ENCODE results near the gene CLDN15. TPM values are rescaled to one million over a fixed set of nuclear protein-coding genes. Genes with fewer than 3 reads are reported as not detected.

The CLDN15 gene
- total RNA-seq, 1 donor from 2014 or later: 18.2 TPM

- Mint-ChIP-seq H3K27me3 (ENCODE audit: low read depth) (no peaks in the 10 kb centered on the region), H3K4me1 (ENCODE audit: low read depth) (peaks cover 10% of the 10 kb centered on the region), H3K27ac (no peak overlapping the region), H3K4me3 (ENCODE audit: low read depth) (no peak overlapping the region), H3K36me3 (ENCODE audit: low read depth) (peaks cover 23% of the 10 kb centered on the region), H3K9me3 (no peaks in the 10 kb centered on the region)
- intact Hi-C loops (cut with micrococcal nuclease): loop anchor here (5.0 to 10.0 kb wide), 3 partner anchors 76 to 1768 kb away; partner anchors contain the start of genes PCOLCE, VGF and ZNF789
- DNase-seq (ENCODE audit: low spot score): no peak
Measured at GRCh38 chr7:101240226-101241014, 2.8 kb upstream of the CLDN15 start.

DNA sequence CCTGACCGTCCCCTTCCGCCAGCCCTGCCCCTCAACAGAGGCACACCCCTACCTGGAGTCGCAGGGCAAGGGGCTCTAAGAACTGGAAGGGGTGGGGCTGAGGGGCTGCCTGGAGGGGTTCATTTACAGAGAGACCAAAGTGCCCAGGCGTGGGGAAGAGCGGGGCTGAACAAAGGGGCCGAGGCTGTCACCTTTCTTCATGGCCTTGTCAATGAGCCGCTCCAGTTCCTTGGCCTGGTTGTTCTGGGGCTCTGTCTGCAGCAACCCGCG, 2.3 kb upstream of the CLDN15 start:
- Mint-ChIP-seq H3K27me3 (ENCODE audit: low read depth) (no peaks in the 10 kb centered on the region), H3K4me3 (ENCODE audit: low read depth) (no peak overlapping the region), H3K4me1 (ENCODE audit: low read depth) (peaks cover 6% of the 10 kb centered on the region), H3K36me3 (ENCODE audit: low read depth) (peaks cover 18% of the 10 kb centered on the region), H3K27ac (no peak overlapping the region), H3K9me3 (no peaks in the 10 kb centered on the region)
- intact Hi-C loops (cut with micrococcal nuclease): loop anchor here (5.0 to 10.0 kb wide), 3 partner anchors 75 to 1768 kb away; partner anchors contain the start of genes PCOLCE, VGF and ZNF789
- DNase-seq (ENCODE audit: low spot score): no peak

DNA sequence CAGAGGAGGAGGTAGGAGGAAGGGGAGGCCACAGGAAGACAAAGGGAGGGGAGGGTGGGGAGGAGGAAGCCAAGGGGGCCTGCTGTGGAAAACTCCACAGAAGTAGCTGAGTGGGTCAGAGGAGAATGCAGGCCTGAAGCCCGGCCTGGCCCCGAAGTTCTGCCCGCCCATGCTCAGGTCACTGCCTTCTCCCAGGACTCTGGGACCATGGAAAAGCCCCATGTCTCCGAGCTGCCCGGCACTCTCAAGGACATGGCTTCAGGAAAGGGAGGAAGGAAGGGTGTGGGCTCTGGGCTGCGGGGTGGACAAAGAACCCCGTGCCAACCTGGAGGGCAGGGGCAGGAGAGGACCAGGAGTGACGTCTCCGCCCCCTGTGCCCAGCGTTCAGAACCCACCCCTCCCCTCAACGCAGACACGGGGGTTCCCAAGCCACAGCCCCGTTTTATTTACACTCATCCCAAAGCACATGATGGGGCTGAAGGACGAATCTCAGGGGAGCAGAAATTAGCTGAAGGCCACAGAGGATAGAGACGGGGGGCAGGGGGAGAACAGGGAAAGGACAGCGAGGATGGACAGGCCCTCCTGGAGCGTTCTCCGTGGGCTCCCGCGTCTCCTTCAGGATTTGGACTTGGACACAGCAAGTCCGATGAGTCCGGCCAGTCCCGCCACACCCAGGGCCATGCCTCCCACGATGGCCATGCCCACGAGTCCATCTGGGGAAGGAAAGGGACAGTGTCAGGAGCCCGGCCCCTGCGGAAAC, 1.8 kb upstream of the CLDN15 start:
- H3K4me3 Mint-ChIP-seq (ENCODE audit: low read depth): no peak overlapping the region
- peaks cover 6% of the 10 kb centered on the region for H3K4me1 Mint-ChIP-seq (ENCODE audit: low read depth)
- intact Hi-C loops (cut with micrococcal nuclease): no loop called here
- no peaks in the 10 kb centered on the region for H3K27me3 Mint-ChIP-seq (ENCODE audit: low read depth)
- peaks cover 18% of the 10 kb centered on the region for H3K36me3 Mint-ChIP-seq (ENCODE audit: low read depth)
- no peaks in the 10 kb centered on the region for H3K9me3 Mint-ChIP-seq
- no peak overlapping the region for H3K27ac Mint-ChIP-seq
- DNase-seq (ENCODE audit: low spot score): no peak

- H3K4me1 Mint-ChIP-seq (ENCODE audit: low read depth): peaks cover 1% of the 10 kb centered on the region
- no peaks in the 10 kb centered on the region for H3K9me3 Mint-ChIP-seq
- H3K27me3 Mint-ChIP-seq (ENCODE audit: low read depth): no peaks in the 10 kb centered on the region
- no peak overlapping the region for H3K4me3 Mint-ChIP-seq (ENCODE audit: low read depth)
- intact Hi-C loops (cut with micrococcal nuclease): no loop called here
- H3K27ac Mint-ChIP-seq: no peak overlapping the region
- H3K36me3 Mint-ChIP-seq (ENCODE audit: low read depth): peaks cover 13% of the 10 kb centered on the region
- no peak for DNase-seq (ENCODE audit: low spot score)
Measured at GRCh38 chr7:101238226-101239182, 902 bp upstream of the CLDN15 start.

DNA sequence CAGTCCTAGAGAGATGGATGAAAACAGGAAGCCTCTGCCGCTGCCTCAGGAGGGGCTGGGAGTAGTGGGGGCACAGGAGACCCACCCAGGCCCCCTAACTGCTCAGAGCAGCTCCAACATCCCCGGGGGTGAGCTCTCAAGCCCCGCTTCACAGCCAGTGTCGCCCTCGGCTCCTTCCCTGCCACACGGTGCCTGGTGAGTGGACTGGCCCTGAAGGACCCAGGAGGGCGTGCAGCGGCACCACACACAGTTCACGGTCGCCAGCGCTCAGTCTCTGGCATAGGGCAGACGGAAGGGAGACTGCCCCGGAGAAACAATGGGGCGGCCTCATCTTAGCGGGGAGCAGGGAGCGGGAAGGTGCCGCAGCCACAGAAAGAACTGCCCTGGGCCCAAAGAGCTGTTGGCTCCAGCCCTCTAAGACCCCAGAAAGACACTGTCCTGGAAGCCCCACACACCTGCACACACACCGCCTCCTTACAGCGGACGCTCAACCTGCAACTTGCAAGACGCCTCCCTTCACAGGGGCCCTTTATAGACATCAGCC, 1.2 kb downstream of the CLDN15 start:
- intact Hi-C loops (cut with micrococcal nuclease): no loop called here
- H3K27me3 Mint-ChIP-seq (ENCODE audit: low read depth): no peaks in the 10 kb centered on the region
- H3K36me3 Mint-ChIP-seq (ENCODE audit: low read depth): peaks cover 17% of the 10 kb centered on the region
- H3K4me1 Mint-ChIP-seq (ENCODE audit: low read depth): no peaks in the 10 kb centered on the region
- no peak overlapping the region for H3K4me3 Mint-ChIP-seq (ENCODE audit: low read depth)
- H3K9me3 Mint-ChIP-seq: no peaks in the 10 kb centered on the region
- H3K27ac Mint-ChIP-seq: no peak overlapping the region
- no peak for DNase-seq (ENCODE audit: low spot score)

- no peaks in the 10 kb centered on the region for H3K4me1 Mint-ChIP-seq (ENCODE audit: low read depth)
Measured at GRCh38 chr7:101235522-101235921, 2.1 kb downstream of the CLDN15 start.

GRCh38 chr7:101235050-101235449, 2.6 kb downstream of the CLDN15 start:
- intact Hi-C loops (cut with micrococcal nuclease): no loop called here
- DNase-seq (ENCODE audit: low spot score): no peak
- no peaks in the 10 kb centered on the region for H3K4me1 Mint-ChIP-seq (ENCODE audit: low read depth)
- H3K4me3 Mint-ChIP-seq (ENCODE audit: low read depth): no peak overlapping the region
- peaks cover 15% of the 10 kb centered on the region for H3K36me3 Mint-ChIP-seq (ENCODE audit: low read depth)
- H3K27me3 Mint-ChIP-seq (ENCODE audit: low read depth): no peaks in the 10 kb centered on the region
- H3K27ac Mint-ChIP-seq: no peak overlapping the region
- no peaks in the 10 kb centered on the region for H3K9me3 Mint-ChIP-seq

More at GRCh38 chr7:101235522-101235921, 2.1 kb downstream of the CLDN15 start:
- H3K27ac Mint-ChIP-seq: no peak overlapping the region
- no peaks in the 10 kb centered on the region for H3K27me3 Mint-ChIP-seq (ENCODE audit: low read depth)
- peaks cover 16% of the 10 kb centered on the region for H3K36me3 Mint-ChIP-seq (ENCODE audit: low read depth)
- H3K4me3 Mint-ChIP-seq (ENCODE audit: low read depth): no peak overlapping the region
- DNase-seq (ENCODE audit: low spot score): no peak
- H3K9me3 Mint-ChIP-seq: no peaks in the 10 kb centered on the region
- intact Hi-C loops (cut with micrococcal nuclease): no loop called here

- intact Hi-C loops (cut with micrococcal nuclease): no loop called here
- no peaks in the 10 kb centered on the region for H3K4me1 Mint-ChIP-seq (ENCODE audit: low read depth)
Measured at GRCh38 chr7:101234636-101235035, 3.0 kb downstream of the CLDN15 start.

DNA sequence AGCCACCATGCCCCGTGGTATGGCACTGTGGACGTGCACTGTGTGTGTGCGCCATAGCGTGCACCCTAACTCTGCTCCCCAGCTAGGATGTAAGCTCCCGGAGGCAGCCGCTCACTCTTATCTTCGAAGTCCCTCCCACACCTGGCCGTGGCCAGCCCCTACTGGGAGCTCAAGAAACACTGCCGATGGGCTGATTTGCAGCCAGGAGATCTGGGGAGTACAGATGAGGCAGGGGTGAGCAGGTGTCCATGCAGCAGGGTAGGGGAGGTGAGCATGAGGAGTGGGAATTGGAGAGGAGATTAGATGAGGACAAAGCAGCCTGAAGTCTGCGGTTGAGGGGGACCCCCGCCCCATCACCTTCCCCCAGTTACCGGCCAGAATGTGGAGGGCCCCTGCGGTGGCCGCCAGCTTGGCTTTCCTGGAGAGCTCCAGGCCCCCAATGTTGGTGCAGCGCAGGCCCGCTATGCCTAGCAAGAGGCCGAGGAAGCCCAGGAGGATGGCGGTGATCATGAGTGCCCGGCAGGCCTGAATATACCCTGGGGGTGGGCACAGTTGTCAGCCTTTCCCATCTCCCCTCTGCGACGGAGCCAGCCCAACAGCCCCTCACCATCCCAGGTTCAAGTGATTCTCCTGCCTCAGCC, 3.6 kb downstream of the CLDN15 start:
- Mint-ChIP-seq H3K27ac (no peak overlapping the region), H3K4me1 (ENCODE audit: low read depth) (no peaks in the 10 kb centered on the region), H3K9me3 (no peaks in the 10 kb centered on the region), H3K27me3 (ENCODE audit: low read depth) (no peaks in the 10 kb centered on the region), H3K4me3 (ENCODE audit: low read depth) (no peak overlapping the region), H3K36me3 (ENCODE audit: low read depth) (peaks cover 13% of the 10 kb centered on the region)
- intact Hi-C loops (cut with micrococcal nuclease): no loop called here
- DNase-seq (ENCODE audit: low spot score): no peak

More at GRCh38 chr7:101234636-101235035, 3.0 kb downstream of the CLDN15 start:
- Mint-ChIP-seq H3K36me3 (ENCODE audit: low read depth) (peaks cover 13% of the 10 kb centered on the region), H3K4me3 (ENCODE audit: low read depth) (no peak overlapping the region), H3K9me3 (no peaks in the 10 kb centered on the region), H3K27me3 (ENCODE audit: low read depth) (no peaks in the 10 kb centered on the region), H3K27ac (no peak overlapping the region)
- DNase-seq (ENCODE audit: low spot score): no peak

DNA sequence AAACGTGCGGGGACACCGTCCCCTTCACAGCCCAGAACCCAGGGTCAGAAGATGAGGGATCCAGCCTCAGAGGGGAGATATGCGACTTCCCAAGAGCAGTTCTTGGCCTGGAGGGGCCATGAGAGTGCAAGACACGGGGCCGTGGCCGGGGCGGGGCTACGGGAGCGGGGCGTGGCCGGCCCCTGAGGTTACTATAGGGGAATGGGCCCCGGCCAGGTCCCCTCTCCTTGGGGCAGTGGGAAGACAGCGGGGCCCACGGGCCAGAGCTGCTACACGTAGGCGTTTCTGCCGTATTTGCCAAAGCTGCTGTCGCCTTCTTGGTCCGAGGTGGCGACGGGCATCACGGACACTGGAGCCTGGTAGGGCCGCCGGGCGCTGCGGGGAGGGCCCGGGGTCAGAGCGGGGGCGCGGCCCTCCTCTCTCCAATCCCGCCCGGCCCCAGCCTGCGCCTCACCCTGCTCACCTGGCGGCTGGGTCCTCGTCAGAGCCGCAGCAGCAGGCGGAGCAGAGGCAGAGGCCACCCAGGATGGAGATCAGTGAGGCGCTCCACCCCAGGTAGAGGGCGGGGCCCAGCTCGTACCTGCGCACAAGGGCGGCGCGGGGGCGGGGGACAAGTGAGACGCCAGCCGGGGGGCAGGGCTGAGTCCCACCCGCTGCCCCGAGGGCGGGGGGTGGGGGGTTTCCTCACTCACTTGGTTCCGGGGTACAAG, 5.3 kb downstream of the CLDN15 start:
- H3K4me1 Mint-ChIP-seq (ENCODE audit: low read depth): no peaks in the 10 kb centered on the region
- no peak overlapping the region for H3K4me3 Mint-ChIP-seq (ENCODE audit: low read depth)
- DNase-seq (ENCODE audit: low spot score): no peak
- H3K27ac Mint-ChIP-seq: no peak overlapping the region
- H3K36me3 Mint-ChIP-seq (ENCODE audit: low read depth): peaks cover 12% of the 10 kb centered on the region
- no peaks in the 10 kb centered on the region for H3K9me3 Mint-ChIP-seq
- intact Hi-C loops (cut with micrococcal nuclease): no loop called here
- H3K27me3 Mint-ChIP-seq (ENCODE audit: low read depth): no peaks in the 10 kb centered on the region

DNA sequence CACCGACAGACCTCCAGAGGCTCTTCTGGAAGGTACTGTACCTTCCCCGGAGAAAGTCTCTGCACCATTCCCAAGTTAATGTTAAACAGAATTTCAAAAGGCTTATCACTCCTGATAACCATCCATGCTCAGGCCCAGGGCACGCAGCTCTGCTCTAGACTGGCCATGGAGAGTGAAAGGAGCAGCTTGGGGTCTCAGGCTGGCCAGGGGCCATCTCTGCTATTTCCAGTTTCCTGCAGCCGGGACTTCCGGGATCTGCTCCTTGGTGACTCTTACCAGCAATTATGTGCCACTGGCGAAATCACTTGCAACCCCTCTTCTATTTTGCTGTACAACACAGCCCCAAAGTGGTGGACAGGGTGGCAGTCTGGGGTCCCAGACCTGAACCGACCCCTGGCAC, 6.0 kb downstream of the CLDN15 start:
- H3K27ac Mint-ChIP-seq: no peak overlapping the region
- H3K9me3 Mint-ChIP-seq: no peaks in the 10 kb centered on the region
- no peak overlapping the region for H3K4me3 Mint-ChIP-seq (ENCODE audit: low read depth)
- H3K36me3 Mint-ChIP-seq (ENCODE audit: low read depth): peaks cover 12% of the 10 kb centered on the region
- intact Hi-C loops (cut with micrococcal nuclease): no loop called here
- H3K4me1 Mint-ChIP-seq (ENCODE audit: low read depth): no peaks in the 10 kb centered on the region
- H3K27me3 Mint-ChIP-seq (ENCODE audit: low read depth): no peaks in the 10 kb centered on the region
- DNase-seq (ENCODE audit: low spot score): no peak
